Stimulated activated CD8-positive, alpha-beta memory T cell treated with anti-CD3 and anti-CD28 coated beads, Interleukin-7, amount 100 ng/mL, for 4 hours (primary cell): ENCODE measurements around the gene RPS6KA3.

Experiments
- DNase-seq, 2 donors: peaks; one replicate each; pipeline ENCODE4 v3.0.0-alpha.2; 2020; ENCODE audit warnings: low read depth in 2 of 2

The RPS6KA3 gene

GRCh38 chrX:20266810-20267606 is at the start of gene RPS6KA3:
RPS6KA3 (minus strand) TSS chrX:20266909; CDS start chrX:20266632, 277 bp downstream.
- DNase-seq, result peak; percentile 84 to 88

GRCh38 chrX:20315140-20315539 is 48.4 kb upstream of the RPS6KA3 start:
- no peak for DNase-seq

- no peak for DNase-seq
These were observed 47.2 kb upstream of the RPS6KA3 start for GRCh38 chrX:20313899-20314298.

- DNase-seq, result no peak
These were observed 45.3 kb upstream of the RPS6KA3 start for GRCh38 chrX:20312018-20312417.

- DNase-seq, result no peak
These were observed 44.8 kb upstream of the RPS6KA3 start for GRCh38 chrX:20311505-20311904.

- no peak for DNase-seq
These were observed 43.1 kb upstream of the RPS6KA3 start for GRCh38 chrX:20309806-20310205.

- no peak for DNase-seq
These were observed 40.0 kb upstream of the RPS6KA3 start for GRCh38 chrX:20306668-20307067.

- DNase-seq, result no peak
These were observed 34.1 kb upstream of the RPS6KA3 start for GRCh38 chrX:20300822-20301221.

- DNase-seq, result no peak
These were observed 28.2 kb upstream of the RPS6KA3 start for GRCh38 chrX:20294957-20295356.

- DNase-seq, result no peak
These were observed 27.6 kb upstream of the RPS6KA3 start for GRCh38 chrX:20294284-20294683.

- DNase-seq, result no peak
These were observed 18.8 kb upstream of the RPS6KA3 start for GRCh38 chrX:20285511-20285910.

- DNase-seq, result no peak
These were observed 18.3 kb upstream of the RPS6KA3 start for GRCh38 chrX:20284992-20285391.

GRCh38 chrX:20284444-20284843 is 17.7 kb upstream of the RPS6KA3 start:
- DNase-seq, result no peak

GRCh38 chrX:20280938-20281337 is 14.2 kb upstream of the RPS6KA3 start:
- no peak for DNase-seq

GRCh38 chrX:20274121-20274520 is 7.4 kb upstream of the RPS6KA3 start:
- no peak for DNase-seq

- no peak for DNase-seq
These were observed 5.0 kb upstream of the RPS6KA3 start for GRCh38 chrX:20271730-20272129.

- no peak for DNase-seq
These were observed 4.5 kb upstream of the RPS6KA3 start for GRCh38 chrX:20271186-20271585.

- no peak for DNase-seq
These were observed 3.8 kb upstream of the RPS6KA3 start for GRCh38 chrX:20270562-20270890.

GRCh38 chrX:20269848-20270561 is 3.3 kb upstream of the RPS6KA3 start:
- no peak for DNase-seq

- peak in 1 of 2 donors; percentile 3 for DNase-seq
These were observed 1.4 kb upstream of the RPS6KA3 start for GRCh38 chrX:20267931-20268701.

- no peak for DNase-seq
These were observed 860 bp upstream of the RPS6KA3 start for GRCh38 chrX:20267607-20267930.
